HCT116 (cell line): ENCODE measurements around the gene ERMAP. TPM values are rescaled to one million over a fixed set of nuclear protein-coding genes. Genes with fewer than 3 reads are reported as not detected.
"Not testable (repeated sequence)": the region's sequence is repeated elsewhere in the genome, so short reads cannot be mapped to it uniquely, and the experiment has no call there.

Experiments
- ATAC-seq: fragments of 200-7000 bp; cut with Tn5 transposase; 2 replicates; pipeline ENCODE4 v1.9.1; 2020; ENCODE audit warnings: mild to moderate bottlenecking, moderate library complexity
- BruUV-seq: library from RNA; stranded (reverse); fragments of 400-500 nt; replicated peaks from 2 replicates; lab custom pipeline; 2021; lab: Mats Ljungman, UMichigan
- CTCF ChIA-PET: fragments of 300-600 bp; sonication (Branson Sonifier 250); formaldehyde crosslinking; loops from one replicate; lab custom pipeline; 2021; ENCODE audit warnings: antibody characterized with exemption; lab: Charles Lee
- POLR2A ChIA-PET: fragments of 300-600, 350-600 bp; sonication (Branson Sonifier 250); formaldehyde crosslinking; loops from one replicate; lab custom pipeline; 2021; ENCODE audit warnings: antibody characterized with exemption; lab: Charles Lee
- RAD21 ChIA-PET, 2 experiments: fragments of 300-600 bp; sonication (Branson Sonifier 250); formaldehyde crosslinking; loops; one replicate each; lab custom pipeline; 2023; ENCODE audit warnings: low total read pairs in 2 of 2; ENCODE audit not compliant: uncharacterized antibody in 2 of 2, unreplicated experiment in 2 of 2, low non-redundant PET in 1 of 2; lab: Charles Lee
- DNase-seq: peaks from one replicate; pipeline ENCODE4 v3.0.0-alpha.2; 2010; ENCODE audit warnings: low read depth, low spot score
- H2AFZ ChIP-seq: fragments of 200-600 bp; shearing (Covaris generic), sonication (generic); 2 replicates; pipeline ENCODE4 v1.6.1; 2017; ENCODE audit warnings: low read depth, mixed run types, mixed read lengths, antibody characterized with exemption, low read length; ENCODE audit not compliant: poor library complexity, severe bottlenecking
- H3K27ac ChIP-seq: 2 replicates; pipeline ENCODE4 v1.5.1; 2012; ENCODE audit warnings: low read depth, low read length
- H3K27me3 ChIP-seq: fragments of 200-600 bp; sonication (generic); 2 replicates; pipeline ENCODE4 v1.6.1; 2016; ENCODE audit warnings: mixed run types, low read length, mixed read lengths; ENCODE audit not compliant: insufficient read depth
- H3K36me3 ChIP-seq, 2 experiments: fragments of 200-500 bp in 1 of 2; fragments of 200-600 bp in 1 of 2; sonication (Bioruptor generic) in 1 of 2; sonication (generic) in 1 of 2; 2 replicates each; pipeline versions ENCODE4 v1.5.1 to v1.6.1; 2014 to 2016; ENCODE audit warnings: low read length in 2 of 2, inconsistent platforms in 1 of 2, mixed read lengths in 1 of 2, mixed run types in 1 of 2; ENCODE audit not compliant: insufficient read depth in 2 of 2, control insufficient read depth in 1 of 2
- H3K4me1 ChIP-seq, 2 experiments: fragments of 200-600 bp in 1 of 2; sonication (generic) in 1 of 2; 2 replicates each; pipeline versions ENCODE4 v1.5.1 to v1.6.1; 2012 to 2017; ENCODE audit warnings: low read length in 2 of 2, inconsistent platforms in 1 of 2, mild to moderate bottlenecking in 1 of 2, mixed read lengths in 1 of 2, mixed run types in 1 of 2, moderate library complexity in 1 of 2; ENCODE audit not compliant: insufficient read depth in 2 of 2, control insufficient read depth in 1 of 2
- H3K4me2 ChIP-seq: fragments of 200-600 bp; sonication (generic); 2 replicates; pipeline ENCODE4 v1.6.1; 2017; ENCODE audit warnings: mixed run types, low read length, mixed read lengths
- H3K4me3 ChIP-seq, 2 experiments: fragments of 200-600 bp in 1 of 2; sonication (generic) in 1 of 2; replicated peaks in 1 of 2; 2 replicates each; pipeline ENCODE4 v1.5.1; 2011 to 2016; ENCODE audit warnings: low read length in 2 of 2, control low read depth in 1 of 2, low read depth in 1 of 2, mild to moderate bottlenecking in 1 of 2, mixed read lengths in 1 of 2, mixed run types in 1 of 2
- H3K79me2 ChIP-seq: fragments of 200-600 bp; sonication (generic); 2 replicates; pipeline ENCODE4 v1.6.1; 2017; ENCODE audit warnings: mild to moderate bottlenecking, mixed run types, low read length, moderate library complexity, mixed read lengths; ENCODE audit not compliant: insufficient read depth
- H3K9ac ChIP-seq: fragments of 200-600 bp; sonication (generic); 2 replicates; pipeline ENCODE4 v1.6.1; 2016; ENCODE audit warnings: low read length, mixed read lengths
- H3K9me2 ChIP-seq: fragments of 200-600 bp; sonication (generic), shearing (Covaris generic); 2 replicates; pipeline ENCODE4 v1.6.1; 2017; ENCODE audit warnings: mixed run types, mild to moderate bottlenecking, moderate library complexity; ENCODE audit not compliant: insufficient read depth
- H3K9me3 ChIP-seq, 2 experiments: fragments of 200-500 bp in 1 of 2; fragments of 200-600 bp in 1 of 2; sonication (Bioruptor generic) in 1 of 2; sonication (generic) in 1 of 2; 2 replicates each; pipeline ENCODE4 v1.6.1; 2014 to 2017; ENCODE audit warnings: low read length in 2 of 2, mixed read lengths in 2 of 2, inconsistent platforms in 1 of 2, low read depth in 1 of 2, mild to moderate bottlenecking in 1 of 2, mixed run types in 1 of 2, moderate library complexity in 1 of 2; ENCODE audit not compliant: control insufficient read depth in 1 of 2, insufficient read depth in 1 of 2
- H4K20me1 ChIP-seq: fragments of 200-600 bp; sonication (generic), shearing (Covaris generic); 2 replicates; pipeline ENCODE4 v1.6.1; 2017; ENCODE audit warnings: mixed run types, mild to moderate bottlenecking, moderate library complexity; ENCODE audit not compliant: insufficient read depth
- CBX3 ChIP-seq: IDR thresholded peaks from 2 replicates; pipeline ENCODE4 v1.6.1; 2012; ENCODE audit warnings: low read depth
- CEBPB ChIP-seq: IDR thresholded peaks from 2 replicates; pipeline ENCODE4 v1.6.1; 2012; ENCODE audit warnings: low read depth
- EZH2phosphoT487 ChIP-seq: fragments of 200-600 bp; IDR thresholded peaks from 2 replicates; pipeline ENCODE4 v1.6.1; 2018; ENCODE audit warnings: antibody characterized with exemption, borderline replicate concordance
- FOSL1 ChIP-seq: IDR thresholded peaks from 2 replicates; pipeline ENCODE4 v1.6.1; 2012; ENCODE audit warnings: low read depth
- JUND ChIP-seq: IDR thresholded peaks from 2 replicates; pipeline ENCODE4 v1.6.1; 2012
- RAD21 ChIP-seq: IDR thresholded peaks from 2 replicates; pipeline ENCODE4 v1.6.1; 2012; ENCODE audit warnings: low read depth, mild to moderate bottlenecking
- SRF ChIP-seq: IDR thresholded peaks from 2 replicates; pipeline ENCODE4 v1.6.1; 2012; ENCODE audit warnings: low read depth
- TCF7L2 ChIP-seq: IDR thresholded peaks from 2 replicates; pipeline ENCODE4 v1.7.0; 2011; ENCODE audit warnings: borderline replicate concordance, inconsistent platforms; ENCODE audit not compliant: insufficient read depth, insufficient read length; ENCODE audit errors: extremely low read depth
- YY1 ChIP-seq: IDR thresholded peaks from 2 replicates; pipeline ENCODE4 v1.6.1; 2011; ENCODE audit warnings: low read length, low read depth, moderate library complexity, mild to moderate bottlenecking; ENCODE audit not compliant: insufficient replicate concordance; ENCODE audit errors: extremely low read depth
- ZNF274 ChIP-seq: fragments of 200-500 bp; sonication (Bioruptor generic); IDR thresholded peaks from 2 replicates; pipeline ENCODE4 v1.6.1; 2014; ENCODE audit warnings: mild to moderate bottlenecking, low read depth, low read length, inconsistent platforms
- intact Hi-C: fragments of 100-400 bp; cut with micrococcal nuclease; formaldehyde crosslinking; loops from 2 replicates; pipeline ENCODE4 v1.10.0; 2022
- total RNA-seq: library from RNA; stranded (reverse); gene quantifications from one replicate; pipeline ENCODE4 v1.2.1, GENCODE V29; 2021; ENCODE audit not compliant: unreplicated experiment
- TF ChIP-seq, protein P1 (sequence below): IDR thresholded peaks from 2 replicates; pipeline ENCODE4 v1.6.1; 2011; ENCODE audit warnings: mild to moderate bottlenecking, low read length, moderate library complexity; ENCODE audit not compliant: insufficient replicate concordance; ENCODE audit errors: extremely low read depth
- TF ChIP-seq, protein P2 (sequence below): IDR thresholded peaks from 2 replicates; pipeline ENCODE4 v1.6.1; 2012
- TF ChIP-seq, protein P3 (sequence below): IDR thresholded peaks from 2 replicates; pipeline ENCODE4 v1.6.1; 2012
- TF ChIP-seq, protein P4 (sequence below), 3 experiments: fragments of 200-600 bp in 1 of 3; sonication (generic) in 1 of 3; IDR thresholded peaks in 2 of 3; conservative IDR thresholded peaks in 1 of 3; 2 replicates each; pipeline ENCODE4 v1.5.1; 2012 to 2017; ENCODE audit warnings: low read depth in 2 of 3, low read length in 2 of 3, antibody characterized with exemption in 1 of 3, borderline replicate concordance in 1 of 3, control low read depth in 1 of 3, mild to moderate bottlenecking in 1 of 3, mixed read lengths in 1 of 3, mixed run types in 1 of 3, moderate library complexity in 1 of 3; ENCODE audit not compliant: insufficient read depth in 1 of 3

The ERMAP gene
- total RNA-seq, 1 experiment from 2014 or later: 5.4 TPM

DNA sequence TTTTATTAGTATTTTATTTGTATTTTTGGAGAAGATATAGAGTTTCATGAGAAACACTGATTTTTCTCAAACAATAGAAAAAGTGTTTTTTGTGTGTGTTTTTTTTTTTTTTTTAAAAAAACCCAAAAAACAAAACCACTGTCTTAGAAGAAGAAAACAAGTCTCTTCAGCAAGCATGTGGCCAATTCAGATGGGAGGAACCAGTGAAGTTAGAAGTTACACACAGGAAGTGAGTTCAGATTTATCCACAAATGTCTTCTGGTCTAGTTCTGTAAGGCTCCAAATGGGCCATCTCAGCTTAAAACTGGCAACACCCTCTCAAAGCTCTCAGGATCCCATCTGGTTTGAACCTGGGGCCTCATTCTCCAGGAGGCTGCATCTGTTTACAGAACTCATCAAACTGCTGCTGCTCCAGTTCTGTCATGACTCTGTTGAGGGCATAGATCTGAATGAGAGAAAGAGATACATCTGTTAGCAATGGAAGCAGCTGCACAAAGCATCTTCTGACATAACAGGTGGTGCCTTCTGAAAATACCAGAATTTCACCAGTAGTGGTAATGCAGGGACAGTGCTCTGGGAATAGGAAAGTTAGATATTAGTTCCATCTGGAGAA is 9.8 kb upstream of the ERMAP start:
- Histone ChIP-seq H3K9me3 (no peaks in the 10 kb centered on the region), H3K9ac (no peak overlapping the region)

DNA sequence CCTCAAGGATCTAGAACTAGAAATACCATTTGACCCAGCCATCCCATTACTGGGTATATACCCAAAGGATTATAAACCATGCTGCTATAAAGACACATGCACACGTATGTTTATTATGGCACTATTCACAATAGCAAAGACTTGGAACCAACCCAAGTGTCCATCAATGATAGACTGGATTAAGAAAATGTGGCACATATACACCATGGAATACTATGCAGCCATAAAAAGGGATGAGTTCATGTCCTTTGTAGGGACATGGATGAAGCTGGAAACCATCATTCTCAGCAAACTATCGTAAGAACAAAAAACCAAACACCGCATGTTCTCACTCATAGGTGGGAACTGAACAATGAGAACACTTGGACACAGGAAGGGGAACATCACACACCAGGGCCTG is 2.1 kb upstream of the ERMAP start:
- H3K9ac ChIP-seq, RAD21 ChIA-PET, ATAC-seq, H3K9me3 ChIP-seq, DNase-seq, BruUV-seq, H3K36me3 ChIP-seq, H3K79me2 ChIP-seq, POLR2A ChIA-PET, H3K9me2 ChIP-seq, H3K27ac ChIP-seq, H3K4me2 ChIP-seq, H3K27me3 ChIP-seq, H4K20me1 ChIP-seq, intact Hi-C loops, H2AFZ ChIP-seq, H3K4me3 ChIP-seq, CTCF ChIA-PET: not testable (repeated sequence)
- peaks cover 11 to 25% of the 10 kb centered on the region in 2 experiments; a peak in 3 of 4 replicates for H3K4me1 ChIP-seq

More for the DNA sequence above, 9.8 kb upstream of the ERMAP start:
- CTCF ChIA-PET: no interaction called here
- Histone ChIP-seq H3K4me2 (no peak overlapping the region), H2AFZ (no peak overlapping the region), H3K79me2 (no peaks in the 10 kb centered on the region), H3K4me1 (no peaks in the 10 kb centered on the region), H3K9me2 (no peaks in the 10 kb centered on the region), H3K36me3 (no peaks in the 10 kb centered on the region), H3K4me3 (no peak overlapping the region), H3K27ac (no peak overlapping the region), H4K20me1 (no peaks in the 10 kb centered on the region), H3K27me3 (no peaks in the 10 kb centered on the region)
- BruUV-seq: no TSS peak
- TF ChIP-seq CBX3: no peak
- TF ChIP-seq SRF: no peak
- TF ChIP-seq, protein P1, sequence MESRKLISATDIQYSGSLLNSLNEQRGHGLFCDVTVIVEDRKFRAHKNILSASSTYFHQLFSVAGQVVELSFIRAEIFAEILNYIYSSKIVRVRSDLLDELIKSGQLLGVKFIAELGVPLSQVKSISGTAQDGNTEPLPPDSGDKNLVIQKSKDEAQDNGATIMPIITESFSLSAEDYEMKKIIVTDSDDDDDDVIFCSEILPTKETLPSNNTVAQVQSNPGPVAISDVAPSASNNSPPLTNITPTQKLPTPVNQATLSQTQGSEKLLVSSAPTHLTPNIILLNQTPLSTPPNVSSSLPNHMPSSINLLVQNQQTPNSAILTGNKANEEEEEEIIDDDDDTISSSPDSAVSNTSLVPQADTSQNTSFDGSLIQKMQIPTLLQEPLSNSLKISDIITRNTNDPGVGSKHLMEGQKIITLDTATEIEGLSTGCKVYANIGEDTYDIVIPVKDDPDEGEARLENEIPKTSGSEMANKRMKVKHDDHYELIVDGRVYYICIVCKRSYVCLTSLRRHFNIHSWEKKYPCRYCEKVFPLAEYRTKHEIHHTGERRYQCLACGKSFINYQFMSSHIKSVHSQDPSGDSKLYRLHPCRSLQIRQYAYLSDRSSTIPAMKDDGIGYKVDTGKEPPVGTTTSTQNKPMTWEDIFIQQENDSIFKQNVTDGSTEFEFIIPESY: no peak
- TF ChIP-seq, protein P2, sequence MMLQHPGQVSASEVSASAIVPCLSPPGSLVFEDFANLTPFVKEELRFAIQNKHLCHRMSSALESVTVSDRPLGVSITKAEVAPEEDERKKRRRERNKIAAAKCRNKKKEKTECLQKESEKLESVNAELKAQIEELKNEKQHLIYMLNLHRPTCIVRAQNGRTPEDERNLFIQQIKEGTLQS: no peak
- TF ChIP-seq CEBPB: no peak
- TF ChIP-seq JUND: no peak
- no peak for TF ChIP-seq RAD21
- TF ChIP-seq, protein P3, sequence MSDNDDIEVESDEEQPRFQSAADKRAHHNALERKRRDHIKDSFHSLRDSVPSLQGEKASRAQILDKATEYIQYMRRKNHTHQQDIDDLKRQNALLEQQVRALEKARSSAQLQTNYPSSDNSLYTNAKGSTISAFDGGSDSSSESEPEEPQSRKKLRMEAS: no peak
- no peak for TF ChIP-seq YY1
- no peak for TF ChIP-seq FOSL1
- TF ChIP-seq EZH2phosphoT487: no peak
- TF ChIP-seq ZNF274: no peak
- TF ChIP-seq, protein P4, sequence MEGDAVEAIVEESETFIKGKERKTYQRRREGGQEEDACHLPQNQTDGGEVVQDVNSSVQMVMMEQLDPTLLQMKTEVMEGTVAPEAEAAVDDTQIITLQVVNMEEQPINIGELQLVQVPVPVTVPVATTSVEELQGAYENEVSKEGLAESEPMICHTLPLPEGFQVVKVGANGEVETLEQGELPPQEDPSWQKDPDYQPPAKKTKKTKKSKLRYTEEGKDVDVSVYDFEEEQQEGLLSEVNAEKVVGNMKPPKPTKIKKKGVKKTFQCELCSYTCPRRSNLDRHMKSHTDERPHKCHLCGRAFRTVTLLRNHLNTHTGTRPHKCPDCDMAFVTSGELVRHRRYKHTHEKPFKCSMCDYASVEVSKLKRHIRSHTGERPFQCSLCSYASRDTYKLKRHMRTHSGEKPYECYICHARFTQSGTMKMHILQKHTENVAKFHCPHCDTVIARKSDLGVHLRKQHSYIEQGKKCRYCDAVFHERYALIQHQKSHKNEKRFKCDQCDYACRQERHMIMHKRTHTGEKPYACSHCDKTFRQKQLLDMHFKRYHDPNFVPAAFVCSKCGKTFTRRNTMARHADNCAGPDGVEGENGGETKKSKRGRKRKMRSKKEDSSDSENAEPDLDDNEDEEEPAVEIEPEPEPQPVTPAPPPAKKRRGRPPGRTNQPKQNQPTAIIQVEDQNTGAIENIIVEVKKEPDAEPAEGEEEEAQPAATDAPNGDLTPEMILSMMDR (IDR thresholded peaks at IDR 0.05 in 2 of 3, conservative IDR thresholded peaks at IDR 0.05 in 1 of 3; ENCODE audit: borderline replicate concordance in 1 of 3, insufficient read depth in 1 of 3, low read depth in 2 of 3, low read length in 2 of 3): no peak
- TF ChIP-seq TCF7L2: no peak
- POLR2A ChIA-PET: interaction anchor here (0.6 to 2.5 kb wide), 2 partner anchors 10 to 14 kb away, joined by 5 to 14 read pairs; partner anchors contain the start of genes ERMAP and SVBP
- no peak for ATAC-seq
- RAD21 ChIA-PET: no interaction called here
- DNase-seq: no peak
- intact Hi-C loops: no loop called here
